NCI-H82 treated with DMSO at 0.1 percent for 48 hours (cell line): ENCODE data around the gene KRT14.
"Not testable (repeated sequence)": the region's sequence is repeated elsewhere in the genome, so short reads cannot be mapped to it uniquely, and the experiment has no call there.

Experiments used
- DNase-seq: peaks from one replicate; lab custom pipeline; 2025; ENCODE audit not compliant: unreplicated experiment; lab: John Stamatoyannopoulos, UW

Gene KRT14

GRCh38 chr17:41548844-41549595, 37.7 kb downstream of the KRT14 start:
- no peak for DNase-seq

GRCh38 chr17:41547921-41548843, 38.5 kb downstream of the KRT14 start:
- no peak for DNase-seq

- DNase-seq, result no peak
These were observed 39.3 kb downstream of the KRT14 start for GRCh38 chr17:41547378-41547841.

- DNase-seq, result no peak
These were observed 39.9 kb downstream of the KRT14 start for GRCh38 chr17:41546819-41547218.

GRCh38 chr17:41545829-41546410, 40.8 kb downstream of the KRT14 start:
- DNase-seq, result no peak

- DNase-seq, result no peak
These were observed 41.8 kb downstream of the KRT14 start for GRCh38 chr17:41544935-41545334.

GRCh38 chr17:41544491-41544892, 42.2 kb downstream of the KRT14 start:
- no peak for DNase-seq

GRCh38 chr17:41542786-41543185, 43.9 kb downstream of the KRT14 start:
- not testable (repeated sequence) for DNase-seq

GRCh38 chr17:41542357-41542756, 44.3 kb downstream of the KRT14 start:
- no peak for DNase-seq

GRCh38 chr17:41540921-41541625, 45.6 kb downstream of the KRT14 start:
- DNase-seq, result no peak

- no peak for DNase-seq
These were observed 46.6 kb downstream of the KRT14 start for GRCh38 chr17:41539979-41540701.

- DNase-seq, result no peak
These were observed 47.6 kb downstream of the KRT14 start for GRCh38 chr17:41539071-41539492.

- no peak for DNase-seq
These were observed 48.1 kb downstream of the KRT14 start for GRCh38 chr17:41538565-41538991.

GRCh38 chr17:41537990-41538389, 48.7 kb downstream of the KRT14 start:
- no peak for DNase-seq

- no peak for DNase-seq
These were observed 49.1 kb downstream of the KRT14 start for GRCh38 chr17:41537614-41537954.

GRCh38 chr17:41536741-41537613, 49.7 kb downstream of the KRT14 start:
- no peak for DNase-seq

GRCh38 chr17:41535764-41536481, 50.8 kb downstream of the KRT14 start:
- no peak for DNase-seq

- no peak for DNase-seq
These were observed 51.7 kb downstream of the KRT14 start for GRCh38 chr17:41534899-41535546.
